HG03196 (cell line): ENCODE results near the gene AGA.

Experiments used
- ATAC-seq: cut with Tn5 transposase; IDR thresholded peaks from one replicate; pipeline ENCODE4 v1.9.1; 2021; ENCODE audit not compliant: unreplicated experiment

The AGA gene

DNA sequence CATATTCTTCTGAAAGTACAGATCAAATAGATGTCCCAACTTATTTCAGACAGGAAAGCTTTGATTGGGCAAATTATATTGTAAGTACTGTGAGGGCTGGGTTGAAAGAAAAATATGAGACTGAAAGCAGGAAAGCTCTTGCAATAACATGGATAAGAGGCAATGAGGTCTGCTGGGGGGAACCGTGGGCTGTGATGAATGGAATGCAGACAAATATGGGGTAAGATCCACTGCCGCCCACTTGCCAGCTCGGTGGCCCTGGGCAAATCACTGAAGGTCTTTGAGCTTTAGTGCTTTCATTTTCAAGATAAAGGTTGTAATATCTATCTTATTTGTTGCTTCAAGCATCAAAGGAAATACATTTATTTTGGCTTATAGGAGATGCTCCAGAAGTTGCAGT is 51.0 kb downstream of the AGA start:
- no peak for ATAC-seq

- ATAC-seq = no peak
These were observed 55.9 kb downstream of the AGA start for GRCh38 chr4:177386278-177386815.

GRCh38 chr4:177385576-177386277 is 56.5 kb downstream of the AGA start:
- ATAC-seq = no peak

DNA sequence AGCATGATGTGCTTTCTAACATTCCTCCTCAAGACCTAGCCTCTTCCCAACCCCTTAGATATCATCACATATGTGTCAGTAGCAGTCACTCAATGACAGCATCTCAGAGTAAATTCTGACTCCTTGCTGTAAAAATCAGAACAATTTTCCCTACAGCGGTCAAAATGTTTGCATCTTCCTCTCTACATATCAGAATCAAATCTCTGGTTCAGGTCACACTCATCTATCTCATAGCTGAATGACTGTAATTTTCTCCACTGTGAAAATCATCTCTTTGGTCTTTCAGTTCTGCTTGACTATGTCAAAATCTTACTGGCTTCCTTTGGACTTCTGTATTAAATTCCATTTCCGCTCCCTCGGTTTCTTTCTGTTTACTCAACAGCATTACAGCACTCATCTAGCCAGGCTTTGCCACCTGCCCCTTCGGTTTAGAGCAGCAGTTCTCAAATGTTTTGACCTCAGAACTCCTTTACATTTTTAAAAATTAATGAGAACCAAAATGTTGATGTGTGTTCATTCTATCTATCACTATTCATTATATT is 57.3 kb downstream of the AGA start:
- ATAC-seq = no peak

DNA sequence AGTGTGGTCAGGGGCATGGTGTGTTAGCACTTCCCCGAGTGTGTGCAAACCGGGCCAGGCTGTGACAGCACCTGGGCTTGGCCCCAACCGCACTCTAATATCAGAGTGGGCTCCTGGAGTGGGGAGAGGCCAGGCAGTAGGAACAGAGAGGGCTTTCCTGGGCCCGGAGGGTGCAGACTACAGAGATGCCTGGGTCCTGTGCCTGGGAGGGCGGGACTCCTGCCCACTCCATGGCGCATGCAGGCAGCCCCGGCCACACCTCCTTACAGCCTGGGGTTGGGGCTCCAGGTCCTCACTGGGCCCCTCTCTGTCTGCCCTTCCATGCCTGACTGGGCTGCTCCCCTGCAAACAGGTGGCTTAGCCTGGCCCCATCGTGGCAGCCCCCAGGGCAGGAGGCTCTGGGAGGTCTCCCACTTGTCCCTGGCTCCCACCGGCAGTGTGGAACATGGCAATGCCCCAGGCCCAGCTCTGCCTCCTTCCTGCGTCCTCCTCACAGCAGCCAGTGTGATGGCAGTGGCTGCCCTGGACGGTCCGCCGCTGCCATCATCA is 60.4 kb downstream of the AGA start:
- ATAC-seq = no peak
